Right lobe of liver (tissue), 4 donors: ENCODE data around the gene TRIO.

ENCODE experiments used
- CTCF ChIP-seq, 4 donors: fragments of 200-600 bp in 3 of 4; fragments of 450-650 bp in 1 of 4; IDR thresholded peaks; one replicate each; pipeline versions ENCODE4 v1.5.1 to v1.8.0; 2016 to 2022; ENCODE audit warnings: antibody characterized with exemption in 4 of 4, mild to moderate bottlenecking in 2 of 4
- POLR2A ChIP-seq: fragments of 450-650 bp; IDR thresholded peaks from one replicate; pipeline ENCODE4 v1.6.1; 2017; ENCODE audit warnings: antibody characterized with exemption, mild to moderate bottlenecking
- donor health status: DM: no; HTN: no; CAD: no.
- donor health status: DM: no; HTN: no; CAD: no.
- donor health status: DM: no; HTN: yes; CAD: no.

GRCh38 chr5:14267166-14267838 lies 124.2 kb downstream of the TRIO start:
- TF ChIP-seq CTCF (IDR thresholded peaks at IDR 0.05): no peak
- TF ChIP-seq POLR2A: no peak
